EH (cell line): Measurements from ENCODE around the gene RBPMS2.
A peak's percentile ranks its signal among the peaks of the same experiment; 100 is the strongest.

Experiments used
- DNase-seq: peaks from one replicate; pipeline ENCODE4 v3.0.0-alpha.2; 2015; ENCODE audit warnings: low read depth

RBPMS2 gene

GRCh38 chr15:64782751-64783150 lies 7.4 kb upstream of the RBPMS2 start:
- no peak for DNase-seq

- DNase-seq, result no peak
Observed at GRCh38 chr15:64781299-64781698, 5.9 kb upstream of the RBPMS2 start.

- no peak for DNase-seq
Observed at GRCh38 chr15:64780600-64781156, 5.3 kb upstream of the RBPMS2 start.

- no peak for DNase-seq
Observed at GRCh38 chr15:64779630-64780029, 4.2 kb upstream of the RBPMS2 start.

GRCh38 chr15:64779024-64779423 lies 3.6 kb upstream of the RBPMS2 start:
- DNase-seq, result no peak

GRCh38 chr15:64776402-64776786 lies 1.0 kb upstream of the RBPMS2 start:
- DNase-seq, result no peak

- peak; percentile 27 for DNase-seq
Observed at GRCh38 chr15:64774629-64775493, 528 bp downstream of the RBPMS2 start.

- no peak for DNase-seq
Observed at GRCh38 chr15:64774037-64774628, 1.3 kb downstream of the RBPMS2 start.

GRCh38 chr15:64773606-64774005 lies 1.8 kb downstream of the RBPMS2 start:
- no peak for DNase-seq

- no peak for DNase-seq
Observed at GRCh38 chr15:64772964-64773363, 2.4 kb downstream of the RBPMS2 start.

- DNase-seq, result no peak
Observed at GRCh38 chr15:64772488-64772887, 2.9 kb downstream of the RBPMS2 start.

GRCh38 chr15:64770626-64771025 lies 4.8 kb downstream of the RBPMS2 start:
- no peak for DNase-seq

GRCh38 chr15:64767203-64767602 lies 8.2 kb downstream of the RBPMS2 start:
- peak; percentile 22 for DNase-seq

GRCh38 chr15:64766058-64766457 lies 9.3 kb downstream of the RBPMS2 start:
- DNase-seq, result no peak

GRCh38 chr15:64763874-64764273 lies 11.5 kb downstream of the RBPMS2 start:
- DNase-seq, result no peak

GRCh38 chr15:64763462-64763861 lies 11.9 kb downstream of the RBPMS2 start:
- DNase-seq, result no peak

GRCh38 chr15:64763021-64763420 lies 12.4 kb downstream of the RBPMS2 start:
- no peak for DNase-seq

- no peak for DNase-seq
Observed at GRCh38 chr15:64762546-64762945, 12.8 kb downstream of the RBPMS2 start.

- DNase-seq, result no peak
Observed at GRCh38 chr15:64761156-64761555, 14.2 kb downstream of the RBPMS2 start.

- DNase-seq, result no peak
Observed at GRCh38 chr15:64760056-64760455, 15.3 kb downstream of the RBPMS2 start.

- DNase-seq, result no peak
Observed at GRCh38 chr15:64755427-64755940, 19.9 kb downstream of the RBPMS2 start.

- DNase-seq, result no peak
Observed at GRCh38 chr15:64754663-64755426, 20.5 kb downstream of the RBPMS2 start.
